ENCODE results near the gene PSMB7. TPM values are rescaled to one million over a fixed set of nuclear protein-coding genes. Genes with fewer than 3 reads are reported as not detected.

The PSMB7 gene
- total RNA-seq, 4 donors from 2014 or later = 74.7 to 181 (median 100) TPM

DNA sequence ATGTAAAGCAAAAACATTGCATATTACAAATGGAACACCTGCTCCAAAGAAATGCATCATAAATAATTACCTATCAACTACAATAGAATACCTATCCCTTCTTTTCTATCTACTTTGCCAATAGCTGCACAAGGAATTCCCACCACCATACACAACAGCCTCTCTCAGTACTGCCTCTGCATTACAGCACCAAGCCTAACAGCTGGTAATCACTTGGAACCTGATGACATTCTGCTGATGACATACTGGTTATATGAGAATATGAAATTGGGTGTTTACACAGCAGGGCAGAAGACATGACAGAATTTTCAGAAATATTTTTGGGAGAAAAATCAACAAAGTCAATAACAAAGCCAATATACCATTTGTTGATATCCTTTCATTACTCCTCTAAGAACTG is 43.2 kb downstream of the PSMB7 start:
- TF ChIP-seq EP300 (IDR thresholded peaks at IDR 0.05) (no peak), POLR2A (IDR thresholded peaks at IDR 0.05) (no peak)
- TF ChIP-seq, protein P1, sequence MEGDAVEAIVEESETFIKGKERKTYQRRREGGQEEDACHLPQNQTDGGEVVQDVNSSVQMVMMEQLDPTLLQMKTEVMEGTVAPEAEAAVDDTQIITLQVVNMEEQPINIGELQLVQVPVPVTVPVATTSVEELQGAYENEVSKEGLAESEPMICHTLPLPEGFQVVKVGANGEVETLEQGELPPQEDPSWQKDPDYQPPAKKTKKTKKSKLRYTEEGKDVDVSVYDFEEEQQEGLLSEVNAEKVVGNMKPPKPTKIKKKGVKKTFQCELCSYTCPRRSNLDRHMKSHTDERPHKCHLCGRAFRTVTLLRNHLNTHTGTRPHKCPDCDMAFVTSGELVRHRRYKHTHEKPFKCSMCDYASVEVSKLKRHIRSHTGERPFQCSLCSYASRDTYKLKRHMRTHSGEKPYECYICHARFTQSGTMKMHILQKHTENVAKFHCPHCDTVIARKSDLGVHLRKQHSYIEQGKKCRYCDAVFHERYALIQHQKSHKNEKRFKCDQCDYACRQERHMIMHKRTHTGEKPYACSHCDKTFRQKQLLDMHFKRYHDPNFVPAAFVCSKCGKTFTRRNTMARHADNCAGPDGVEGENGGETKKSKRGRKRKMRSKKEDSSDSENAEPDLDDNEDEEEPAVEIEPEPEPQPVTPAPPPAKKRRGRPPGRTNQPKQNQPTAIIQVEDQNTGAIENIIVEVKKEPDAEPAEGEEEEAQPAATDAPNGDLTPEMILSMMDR (IDR thresholded peaks at IDR 0.05) = no peak
- Histone ChIP-seq H3K36me3 (peaks cover 0 to 34% (median 0%) of the 10 kb centered on the region in 3 donors), H3K27ac (no peak overlapping the region), H3K27me3 (no peaks in the 10 kb centered on the region), H3K4me3 (no peak overlapping the region), H3K9me3 (no peaks in the 10 kb centered on the region), H3K4me1 (peaks cover 0 to 38% (median 4%) of the 10 kb centered on the region in 4 donors)
- DNase-seq (ENCODE audit: low spot score in 2 of 2) = no peak

DNA sequence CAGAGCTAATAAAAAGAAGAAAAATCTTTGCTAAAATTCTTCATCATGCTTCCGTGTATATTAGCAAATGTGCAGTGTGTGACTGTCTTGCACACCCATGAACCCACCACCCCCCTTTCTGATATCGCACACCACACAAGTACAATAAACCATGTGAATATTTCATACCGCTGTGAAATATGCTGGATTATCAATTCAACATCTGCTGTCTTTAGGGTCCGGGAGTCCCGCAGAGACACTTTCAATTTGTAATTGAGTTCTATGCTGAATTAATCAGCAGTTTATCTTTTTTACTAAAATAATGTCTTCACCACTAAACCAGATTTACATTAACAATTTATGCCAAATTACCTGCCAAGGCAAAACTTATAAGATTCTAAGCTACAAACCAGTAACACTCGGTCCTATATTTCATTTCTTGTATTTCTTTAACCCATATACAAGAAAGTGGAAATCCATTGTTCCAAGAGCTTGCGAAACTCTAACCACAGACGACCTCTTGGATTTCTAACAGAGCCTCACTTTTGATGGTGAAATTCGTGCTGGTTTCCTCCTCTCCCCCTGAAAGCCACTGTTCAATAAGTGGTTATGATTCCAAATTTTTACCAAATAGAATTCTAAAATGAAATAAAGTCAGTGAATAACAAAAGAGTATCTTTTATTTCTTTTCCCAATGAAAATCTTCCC is 44.2 kb downstream of the PSMB7 start:
- Histone ChIP-seq H3K27ac (no peak overlapping the region), H3K9me3 (no peaks in the 10 kb centered on the region), H3K4me3 (no peak overlapping the region), H3K36me3 (peaks cover 0 to 35% (median 0%) of the 10 kb centered on the region in 3 donors), H3K27me3 (no peaks in the 10 kb centered on the region), H3K4me1 (peaks cover 0 to 41% (median 4%) of the 10 kb centered on the region in 4 donors)
- TF ChIP-seq, protein P1 (IDR thresholded peaks at IDR 0.05) = no peak
- TF ChIP-seq EP300 (IDR thresholded peaks at IDR 0.05) (no peak), POLR2A (IDR thresholded peaks at IDR 0.05) (no peak)
- WGBS, 2 donors = 66 to 67% methylated on average over 9 of the region's 9 CpGs
- DNase-seq (ENCODE audit: low spot score in 2 of 2) = no peak

DNA sequence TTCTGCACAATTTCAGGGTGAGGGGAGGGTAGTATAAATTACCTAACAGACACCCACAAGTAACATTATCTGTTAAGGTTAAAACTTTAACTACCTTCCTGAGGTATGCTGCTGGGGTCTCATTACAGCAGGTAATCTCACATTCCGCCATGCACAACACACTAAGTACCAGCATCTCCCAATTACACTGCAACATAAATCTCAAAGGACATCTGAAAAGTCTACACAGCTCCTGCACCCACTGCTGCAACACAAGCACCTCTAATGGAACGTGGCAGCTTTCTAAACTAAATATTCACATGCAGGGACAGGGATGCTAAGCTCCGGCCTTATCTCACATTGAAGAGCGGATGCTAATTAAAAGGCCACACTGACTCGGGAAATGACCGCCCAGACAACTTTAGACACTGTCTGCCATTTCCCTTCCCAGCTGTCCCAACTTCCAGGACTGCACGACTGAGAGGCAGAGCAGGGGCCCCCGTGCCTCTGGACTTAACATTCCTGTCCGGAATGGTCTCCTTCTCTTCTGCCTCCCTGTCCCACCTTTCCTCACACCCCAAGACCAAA is 45.9 kb downstream of the PSMB7 start:
- peaks cover 0 to 41% (median 4%) of the 10 kb centered on the region in 4 donors for H3K4me1 ChIP-seq
- H3K27me3 ChIP-seq = no peaks in the 10 kb centered on the region
- WGBS, 2 donors = 80 to 83% methylated on average over 9 of the region's 9 CpGs
- no peak for DNase-seq (ENCODE audit: low spot score in 2 of 2)
- no peak overlapping the region for H3K4me3 ChIP-seq
- H3K27ac ChIP-seq = no peak overlapping the region
- no peaks in the 10 kb centered on the region for H3K9me3 ChIP-seq
- TF ChIP-seq POLR2A (IDR thresholded peaks at IDR 0.05) = no peak
- TF ChIP-seq, protein P1 (IDR thresholded peaks at IDR 0.05) = no peak
- no peak for TF ChIP-seq EP300 (IDR thresholded peaks at IDR 0.05)
- H3K36me3 ChIP-seq = peaks cover 0 to 34% (median 0%) of the 10 kb centered on the region in 3 donors

DNA sequence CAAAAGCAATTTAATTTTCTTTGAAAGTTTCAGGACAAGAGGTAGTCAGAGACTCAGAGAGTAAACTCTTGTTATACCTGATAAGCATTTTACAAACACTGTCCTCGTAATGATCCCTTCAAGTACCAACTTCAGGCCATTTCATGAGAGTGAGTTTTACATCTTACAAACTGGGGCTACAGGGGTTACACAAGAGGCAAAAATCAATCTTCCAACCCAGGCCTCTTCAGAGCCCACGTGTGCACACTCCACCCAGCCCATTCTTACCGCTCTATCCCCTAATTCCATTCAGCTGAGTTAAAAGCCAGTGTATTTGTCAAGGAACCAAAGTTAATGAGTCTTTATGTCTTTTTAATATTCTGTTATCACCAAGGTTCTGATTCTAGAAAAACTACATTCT is 46.5 kb downstream of the PSMB7 start:
- no peaks in the 10 kb centered on the region for H3K9me3 ChIP-seq
- WGBS, 2 donors = 57 to 71% methylated on average over 3 of the region's 3 CpGs
- no peak overlapping the region for H3K4me3 ChIP-seq
- no peak overlapping the region for H3K27ac ChIP-seq
- peaks cover 0 to 34% (median 0%) of the 10 kb centered on the region in 3 donors for H3K36me3 ChIP-seq
- TF ChIP-seq, protein P1 (IDR thresholded peaks at IDR 0.05) = no peak
- TF ChIP-seq EP300 (IDR thresholded peaks at IDR 0.05) (no peak), POLR2A (IDR thresholded peaks at IDR 0.05) (no peak)
- no peaks in the 10 kb centered on the region for H3K27me3 ChIP-seq
- DNase-seq (ENCODE audit: low spot score in 2 of 2) = no peak
- peaks cover 0 to 41% (median 4%) of the 10 kb centered on the region in 4 donors for H3K4me1 ChIP-seq

DNA sequence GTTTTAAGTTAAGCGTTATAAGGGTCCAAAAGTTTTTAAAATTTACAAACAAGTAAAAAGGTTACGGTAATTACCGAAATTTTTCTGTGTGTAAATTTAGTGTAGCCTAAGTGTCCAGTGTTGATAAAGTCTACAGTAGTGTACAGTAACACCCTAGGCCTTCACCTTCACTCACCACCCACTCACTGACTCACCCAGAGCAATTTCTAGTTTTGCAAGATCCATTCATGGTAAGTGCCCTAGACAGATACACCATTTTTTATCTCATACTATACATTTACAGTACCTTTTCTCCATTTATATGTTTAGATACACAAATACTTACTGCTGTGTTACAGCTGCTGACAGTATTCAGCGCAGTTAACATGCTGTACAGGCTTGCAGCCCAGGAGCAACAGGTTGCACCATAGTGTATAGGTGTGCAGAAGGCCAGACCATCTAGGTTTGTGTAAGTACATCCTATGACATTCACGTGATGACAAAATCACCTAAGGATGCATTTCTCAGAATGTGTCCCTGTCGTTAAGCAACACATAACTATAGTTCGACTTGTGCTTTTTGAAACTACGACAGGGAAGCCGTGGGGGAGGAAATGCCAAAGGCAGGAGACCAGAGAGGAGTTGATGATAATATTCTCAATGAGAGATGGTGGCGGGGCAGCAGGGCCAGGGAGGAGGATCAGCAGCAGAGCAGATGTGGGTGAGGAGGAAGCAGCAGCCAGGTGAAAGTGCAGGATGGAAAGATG is 48.6 kb downstream of the PSMB7 start:
- no peak for DNase-seq (ENCODE audit: low spot score in 2 of 2)
- Histone ChIP-seq H3K9me3 (no peaks in the 10 kb centered on the region), H3K27ac (no peak overlapping the region), H3K4me3 (no peak overlapping the region), H3K36me3 (peaks cover 0 to 38% (median 0%) of the 10 kb centered on the region in 3 donors), H3K4me1 (peaks cover 0 to 36% (median 0%) of the 10 kb centered on the region in 4 donors), H3K27me3 (no peaks in the 10 kb centered on the region)
- WGBS, 2 donors = 82 to 85% methylated on average over 10 of the region's 10 CpGs
- TF ChIP-seq POLR2A (IDR thresholded peaks at IDR 0.05) (no peak), EP300 (IDR thresholded peaks at IDR 0.05) (no peak)
- TF ChIP-seq, protein P1 (IDR thresholded peaks at IDR 0.05) = no peak
